ENCODE measurements around the gene CSF3.
A peak's percentile ranks its signal among the peaks of the same experiment; 100 is the strongest.

The CSF3 gene

DNA sequence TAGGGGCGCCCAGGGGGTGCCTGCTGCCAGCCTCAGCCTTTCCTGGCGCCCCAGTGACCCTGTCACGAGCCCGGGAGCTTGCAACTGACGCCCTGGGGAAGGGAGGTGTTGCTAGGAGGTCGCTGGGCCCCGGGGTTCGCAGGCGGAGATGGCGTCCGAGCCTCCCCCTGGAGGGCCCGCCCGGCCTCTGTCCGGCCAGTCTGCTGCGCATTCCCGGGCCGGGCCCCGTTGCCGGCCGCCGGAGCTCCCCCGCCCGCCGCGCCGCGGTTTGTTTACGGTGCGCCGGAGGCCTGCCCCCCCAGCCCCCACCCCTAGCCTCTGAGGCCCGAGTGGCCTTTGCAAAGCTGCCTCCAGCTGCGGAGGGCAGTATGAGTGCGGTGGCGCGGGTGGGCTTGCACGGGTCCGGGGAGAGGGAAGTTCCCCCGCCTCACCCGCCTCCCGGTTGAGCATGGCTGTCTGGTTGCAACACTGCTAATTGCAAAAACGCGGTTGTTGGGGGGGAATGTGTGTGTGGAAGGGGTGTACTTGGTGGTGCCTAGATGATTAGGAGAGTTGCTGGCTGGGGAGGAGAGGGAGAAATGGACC lies 48.0 kb downstream of the CSF3 start:
- peak; percentile 66 to 79 (median 71) for DNase-seq

- peak; percentile 89 to 93 (median 90) for DNase-seq
Measured at GRCh38 chr17:40063901-40064531, 48.8 kb downstream of the CSF3 start.

DNA sequence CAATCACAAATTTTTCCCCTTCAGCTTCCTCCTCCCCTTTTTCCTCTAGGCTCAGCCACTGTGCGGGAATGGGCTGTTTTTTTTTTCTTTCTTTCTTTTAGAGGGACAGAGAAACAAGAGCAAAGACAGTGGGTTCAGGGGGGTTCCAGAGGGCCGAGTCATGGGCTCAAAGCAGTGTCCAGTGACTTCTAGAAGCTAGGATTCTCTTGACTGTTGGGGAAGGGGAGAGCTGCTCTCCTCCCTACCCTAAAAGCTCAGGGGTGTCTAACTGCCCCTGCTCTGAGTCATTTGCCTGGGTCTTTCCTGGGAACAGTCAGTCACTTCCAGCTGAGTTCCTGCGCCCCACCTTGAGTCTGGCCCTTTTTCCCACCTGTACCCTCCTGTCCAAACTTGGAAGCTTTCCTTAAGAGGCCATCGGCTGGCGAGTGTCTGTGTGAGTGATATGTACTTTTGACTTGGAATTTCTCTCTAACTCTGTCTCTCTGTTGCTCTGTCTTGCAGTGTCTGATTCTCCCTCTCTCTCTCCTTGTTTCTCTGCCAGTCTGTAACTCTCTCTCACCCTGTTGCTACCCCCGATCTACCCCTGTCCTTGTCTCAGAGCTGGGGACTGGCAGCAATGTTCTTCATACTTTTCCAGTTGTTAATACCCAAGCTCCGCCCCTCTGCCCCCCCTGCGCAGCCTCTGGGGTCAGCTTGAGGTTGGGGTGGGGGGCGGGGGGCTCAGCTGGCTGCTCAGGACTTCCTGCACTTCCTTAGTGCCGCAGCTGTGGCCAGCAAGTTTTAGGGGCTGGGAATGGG lies 49.9 kb downstream of the CSF3 start:
- DNase-seq, result no peak

DNA sequence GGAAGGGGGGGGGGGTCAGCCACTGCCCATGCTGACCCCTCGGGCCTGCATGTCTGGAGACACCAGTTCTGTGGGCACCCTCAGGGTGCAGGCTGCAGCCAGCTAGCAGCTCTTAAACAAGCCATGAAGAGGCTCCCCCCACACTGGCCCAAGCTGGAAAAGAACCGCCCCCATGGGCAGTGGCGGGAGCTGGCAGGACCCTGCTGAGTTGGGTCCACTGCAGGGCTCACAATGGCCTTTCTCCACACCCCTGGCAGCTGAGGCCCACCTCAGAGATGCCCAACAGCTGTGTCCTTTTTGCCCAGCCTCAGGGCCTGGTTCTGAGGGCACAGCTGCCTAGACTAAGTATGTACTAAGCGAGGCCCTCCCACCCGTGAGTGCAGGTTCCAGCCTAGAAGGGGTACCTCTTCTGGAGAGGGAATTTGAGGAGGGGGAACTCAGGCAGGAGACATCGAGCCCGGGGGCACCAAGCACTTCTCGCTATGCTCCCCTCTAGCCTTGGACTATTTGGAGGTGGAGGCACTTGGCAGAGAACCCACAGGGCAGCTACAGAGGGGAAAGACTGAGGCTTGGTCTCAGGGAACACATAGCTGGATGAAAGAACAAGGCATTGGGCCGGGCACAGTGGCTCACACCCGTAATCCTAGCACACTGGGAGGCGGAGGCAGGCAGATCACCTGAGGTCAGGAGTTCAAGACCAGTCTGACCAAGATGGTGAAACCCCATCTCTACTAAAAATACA lies 50.7 kb downstream of the CSF3 start:
- DNase-seq, result no peak
